ENCODE data around the gene TAB3. TPM values are rescaled to one million over a fixed set of nuclear protein-coding genes. Genes with fewer than 3 reads are reported as not detected.

The TAB3 gene
- polyA plus RNA-seq, 3 donors: 4.4 to 11.8 (median 5.4) TPM

- no CpG with 5 or more reads among the region's 3 CpGs for WGBS (ENCODE audit: insufficient coverage)
- Histone ChIP-seq H2AFZ (ENCODE audit: insufficient read depth, low read depth, low read length, poor library complexity, severe bottlenecking) (no peak overlapping the region), H3K9me3 (replicated peaks in 1 of 2; ENCODE audit: control insufficient read depth in 1 of 2, insufficient read depth in 1 of 2, low read length in 2 of 2) (no peaks in the 10 kb centered on the region), H3K4me1 (ENCODE audit: control insufficient read depth in 1 of 2, insufficient read depth in 2 of 2, low read length in 2 of 2) (no peaks in the 10 kb centered on the region), H3K4me3 (replicated peaks in 1 of 3; ENCODE audit: low read depth in 2 of 3, low read length in 3 of 3) (no peak overlapping the region), H3K79me2 (ENCODE audit: insufficient read depth, low read length) (peaks cover 72% of the 10 kb centered on the region), H3K4me2 (replicated peaks; ENCODE audit: extremely low read depth, low read length, poor library complexity, severe bottlenecking) (no peak overlapping the region), H3K27ac (ENCODE audit: low read depth in 1 of 2, low read length in 2 of 2) (no peak overlapping the region), H3K27me3 (ENCODE audit: control insufficient read depth in 2 of 2, insufficient read depth in 2 of 2, low read length in 2 of 2) (no peaks in the 10 kb centered on the region), H3K36me3 (replicated peaks in 1 of 2; ENCODE audit: control insufficient read depth in 1 of 2, insufficient read depth in 2 of 2, low read length in 2 of 2) (no peaks in the 10 kb centered on the region), H4K20me1 (ENCODE audit: insufficient read depth, low read length) (peaks cover 23% of the 10 kb centered on the region), H3K9ac (ENCODE audit: insufficient read depth, low read length, poor library complexity, severe bottlenecking) (no peak overlapping the region)
- H3K27ac Mint-ChIP-seq: no peak overlapping the region
- H3K9me3 Mint-ChIP-seq: no peaks in the 10 kb centered on the region
- no peak for DNase-seq
- peaks cover 0 to 4% (median 1%) of the 10 kb centered on the region in 3 donors for H3K27me3 Mint-ChIP-seq (ENCODE audit: low read depth in 3 of 3)
- peaks cover 2% of the 10 kb centered on the region for H3K4me1 Mint-ChIP-seq
- no peak overlapping the region for H3K4me3 Mint-ChIP-seq
- intact Hi-C loops (cut with micrococcal nuclease): no loop called here
- no peak for TF ChIP-seq CTCF (IDR thresholded peaks at IDR 0.05)
- H3K36me3 Mint-ChIP-seq: no peaks in the 10 kb centered on the region
These were observed 9.0 kb downstream of the TAB3 start for GRCh38 chrX:30880058-30880457.

- no peak for TF ChIP-seq CTCF (IDR thresholded peaks at IDR 0.05)
- 100% methylated on average over 1 of the region's 6 CpGs for WGBS (ENCODE audit: insufficient coverage)
- Mint-ChIP-seq H3K27me3 (ENCODE audit: low read depth in 3 of 3) (peaks cover 0 to 2% (median 1%) of the 10 kb centered on the region in 3 donors), H3K27ac (no peak overlapping the region), H3K4me3 (no peak overlapping the region), H3K36me3 (peaks cover 2 to 5% of the 10 kb centered on the region in 2 donors), H3K4me1 (peaks cover 9% of the 10 kb centered on the region), H3K9me3 (peaks cover 0 to 3% (median 0%) of the 10 kb centered on the region in 7 donors)
- peaks cover 56% of the 10 kb centered on the region for H3K79me2 ChIP-seq (ENCODE audit: insufficient read depth, low read length)
- no peak overlapping the region for H3K4me2 ChIP-seq (replicated peaks; ENCODE audit: extremely low read depth, low read length, poor library complexity, severe bottlenecking)
- intact Hi-C loops (cut with micrococcal nuclease): no loop called here
- H3K27ac ChIP-seq (ENCODE audit: low read depth in 1 of 2, low read length in 2 of 2): no peak overlapping the region
- no peak overlapping the region for H3K9ac ChIP-seq (ENCODE audit: insufficient read depth, low read length, poor library complexity, severe bottlenecking)
- no peak for DNase-seq
- no peaks in the 10 kb centered on the region for H3K36me3 ChIP-seq (replicated peaks in 1 of 2; ENCODE audit: control insufficient read depth in 1 of 2, insufficient read depth in 2 of 2, low read length in 2 of 2)
- no peaks in the 10 kb centered on the region for H3K27me3 ChIP-seq (ENCODE audit: control insufficient read depth in 2 of 2, insufficient read depth in 2 of 2, low read length in 2 of 2)
- H3K4me3 ChIP-seq (replicated peaks in 1 of 3; ENCODE audit: low read depth in 2 of 3, low read length in 3 of 3): no peak overlapping the region
- peaks cover 15% of the 10 kb centered on the region for H4K20me1 ChIP-seq (ENCODE audit: insufficient read depth, low read length)
- H3K9me3 ChIP-seq (replicated peaks in 1 of 2; ENCODE audit: control insufficient read depth in 1 of 2, insufficient read depth in 1 of 2, low read length in 2 of 2): no peaks in the 10 kb centered on the region
- peaks cover 0 to 2% of the 10 kb centered on the region in 2 donors for H3K4me1 ChIP-seq (ENCODE audit: control insufficient read depth in 1 of 2, insufficient read depth in 2 of 2, low read length in 2 of 2)
- no peak overlapping the region for H2AFZ ChIP-seq (ENCODE audit: insufficient read depth, low read depth, low read length, poor library complexity, severe bottlenecking)
These were observed 12.7 kb downstream of the TAB3 start for GRCh38 chrX:30876367-30876766.
